ENCODE data around the gene SMIM1.

Gene SMIM1

GRCh38 chr1:3811595-3811911, 39.0 kb downstream of the SMIM1 start:
- DNase-seq (ENCODE audit: low spot score): peak; percentile 24
- no peak for TF ChIP-seq CTCF (IDR thresholded peaks at IDR 0.05; ENCODE audit: extremely low read depth, missing control alignments)

GRCh38 chr1:3814065-3814464, 41.5 kb downstream of the SMIM1 start:
- DNase-seq (ENCODE audit: low spot score): peak; percentile 5
- TF ChIP-seq CTCF (IDR thresholded peaks at IDR 0.05; ENCODE audit: extremely low read depth, missing control alignments): no peak

GRCh38 chr1:3814771-3815561, 42.4 kb downstream of the SMIM1 start:
- DNase-seq (ENCODE audit: low spot score): no peak
- TF ChIP-seq CTCF (IDR thresholded peaks at IDR 0.05; ENCODE audit: extremely low read depth, missing control alignments): no peak

- no peak for DNase-seq (ENCODE audit: low spot score)
Observed at GRCh38 chr1:3816331-3817137, 44.0 kb downstream of the SMIM1 start.

GRCh38 chr1:3817138-3817740, 44.7 kb downstream of the SMIM1 start:
- TF ChIP-seq CTCF (IDR thresholded peaks at IDR 0.05; ENCODE audit: extremely low read depth, missing control alignments): no peak
- no peak for DNase-seq (ENCODE audit: low spot score)

More at GRCh38 chr1:3816331-3817137, 44.0 kb downstream of the SMIM1 start:
- no peak for TF ChIP-seq CTCF (IDR thresholded peaks at IDR 0.05; ENCODE audit: extremely low read depth, missing control alignments)

- DNase-seq (ENCODE audit: low spot score): no peak
- no peak for TF ChIP-seq CTCF (IDR thresholded peaks at IDR 0.05; ENCODE audit: extremely low read depth, missing control alignments)
Observed at GRCh38 chr1:3817821-3818597, 45.5 kb downstream of the SMIM1 start.

Data from GM20000 (cell line).